IPS DF 6.9 (cell line): Measurements from ENCODE around the gene CNGA4.

Experiments
- DNase-seq: peaks from one replicate; pipeline ENCODE4 v3.0.0-alpha.2; 2013; ENCODE audit warnings: low read depth, low spot score
- H3K27ac ChIP-seq: one replicate; pipeline ENCODE4 v1.5.1; 2013; ENCODE audit warnings: low read length, control low read depth
- H3K27me3 ChIP-seq: 2 replicates; pipeline ENCODE4 v1.6.1; 2013; ENCODE audit warnings: mild to moderate bottlenecking, low read length; ENCODE audit not compliant: control insufficient read depth, insufficient read depth
- H3K36me3 ChIP-seq: 2 replicates; pipeline ENCODE4 v1.6.1; 2013; ENCODE audit warnings: low read length; ENCODE audit not compliant: control insufficient read depth, insufficient read depth
- H3K4me1 ChIP-seq: 2 replicates; pipeline ENCODE4 v1.6.1; 2013; ENCODE audit warnings: low read length; ENCODE audit not compliant: control insufficient read depth, insufficient read depth
- H3K4me3 ChIP-seq: 2 replicates; pipeline ENCODE4 v1.5.1; 2013; ENCODE audit warnings: mild to moderate bottlenecking, low read length
- H3K9me3 ChIP-seq: 2 replicates; pipeline ENCODE4 v1.6.1; 2013; ENCODE audit warnings: low read length, inconsistent platforms; ENCODE audit not compliant: control insufficient read depth, insufficient read depth
- WGBS: extraction: QIAGEN DNeasy Blood & Tissue Kit; methylation state at CpG from one replicate; pipeline ENCODE4 v1.1.7; 2013; ENCODE audit warnings: mixed read lengths, missing lambda C conversion rate; ENCODE audit not compliant: insufficient read length, insufficient coverage; 5-methylcytosine and 5-hydroxymethylcytosine counted together

Gene CNGA4

GRCh38 chr11:6204706-6205105 is 34.2 kb upstream of the CNGA4 start:
- no peak overlapping the region for H3K4me3 ChIP-seq
- no peaks in the 10 kb centered on the region for H3K27me3 ChIP-seq
- no peaks in the 10 kb centered on the region for H3K4me1 ChIP-seq
- WGBS, result no CpG with 5 or more reads among the region's 1 CpG
- DNase-seq, result no peak
- H3K9me3 ChIP-seq, result no peaks in the 10 kb centered on the region
- no peaks in the 10 kb centered on the region for H3K36me3 ChIP-seq
- no peak overlapping the region for H3K27ac ChIP-seq

- no peaks in the 10 kb centered on the region for H3K27me3 ChIP-seq
- no peaks in the 10 kb centered on the region for H3K4me1 ChIP-seq
- no peak for DNase-seq
- no peak within 1 kb of the TSS for H3K27ac ChIP-seq
- no peaks in the 10 kb centered on the region for H3K9me3 ChIP-seq
- no peak within 1 kb of the TSS for H3K4me3 ChIP-seq
- no CpG with 5 or more reads among the region's 1 CpG for WGBS
- H3K36me3 ChIP-seq, result peaks cover 5% of the 10 kb centered on the region; the same call in 1 of the 2 replicates
Observed at GRCh38 chr11:6205366-6205765, 33.5 kb upstream of the CNGA4 start, which contains the start of gene C11orf42. Gene C11orf42 (plus strand): TSS chr11:6205557. CDS start chr11:6205616, 59 bp downstream.

GRCh38 chr11:6206456-6207180 is 32.3 kb upstream of the CNGA4 start:
- no peaks in the 10 kb centered on the region for H3K4me1 ChIP-seq
- WGBS, result no CpG with 5 or more reads among the region's 3 CpGs
- H3K9me3 ChIP-seq, result no peaks in the 10 kb centered on the region
- no peak overlapping the region for H3K4me3 ChIP-seq
- DNase-seq, result no peak
- H3K27ac ChIP-seq, result no peak overlapping the region
- H3K36me3 ChIP-seq, result peaks cover 5% of the 10 kb centered on the region; the same call in 1 of the 2 replicates
- no peaks in the 10 kb centered on the region for H3K27me3 ChIP-seq

- WGBS, result no CpG with 5 or more reads among the region's 12 CpGs
- H3K27ac ChIP-seq, result no peak overlapping the region
- H3K36me3 ChIP-seq, result peaks cover 13% of the 10 kb centered on the region; the same call in 1 of the 2 replicates
- no peaks in the 10 kb centered on the region for H3K9me3 ChIP-seq
- H3K4me3 ChIP-seq, result no peak overlapping the region
- H3K27me3 ChIP-seq, result no peaks in the 10 kb centered on the region
- no peak for DNase-seq
- no peaks in the 10 kb centered on the region for H3K4me1 ChIP-seq
Observed at GRCh38 chr11:6209801-6210200, 29.1 kb upstream of the CNGA4 start.

GRCh38 chr11:6210274-6210955 is 28.5 kb upstream of the CNGA4 start:
- H3K36me3 ChIP-seq, result peaks cover 13% of the 10 kb centered on the region; the same call in 1 of the 2 replicates
- H3K4me3 ChIP-seq, result no peak overlapping the region
- no peak for DNase-seq
- no peaks in the 10 kb centered on the region for H3K27me3 ChIP-seq
- H3K27ac ChIP-seq, result no peak overlapping the region
- no peaks in the 10 kb centered on the region for H3K4me1 ChIP-seq
- no CpG with 5 or more reads among the region's 9 CpGs for WGBS
- no peaks in the 10 kb centered on the region for H3K9me3 ChIP-seq

GRCh38 chr11:6214530-6214929 is 24.4 kb upstream of the CNGA4 start:
- no peaks in the 10 kb centered on the region for H3K4me1 ChIP-seq
- H3K36me3 ChIP-seq, result peaks cover 21% of the 10 kb centered on the region
- DNase-seq, result no peak
- no CpG with 5 or more reads among the region's 10 CpGs for WGBS
- no peaks in the 10 kb centered on the region for H3K27me3 ChIP-seq
- H3K9me3 ChIP-seq, result no peaks in the 10 kb centered on the region
- H3K27ac ChIP-seq, result no peak overlapping the region
- no peak overlapping the region for H3K4me3 ChIP-seq

- Histone ChIP-seq H3K36me3 (peaks cover 16% of the 10 kb centered on the region), H3K27ac (no peak overlapping the region), H3K4me3 (no peak overlapping the region), H3K4me1 (no peaks in the 10 kb centered on the region), H3K27me3 (no peaks in the 10 kb centered on the region), H3K9me3 (no peaks in the 10 kb centered on the region)
- DNase-seq, result no peak
- WGBS, result no CpG with 5 or more reads among the region's 4 CpGs
Observed at GRCh38 chr11:6216501-6216900, 22.4 kb upstream of the CNGA4 start.

- H3K36me3 ChIP-seq, result peaks cover 19% of the 10 kb centered on the region
- no peaks in the 10 kb centered on the region for H3K9me3 ChIP-seq
- H3K27ac ChIP-seq, result no peak overlapping the region
- no peaks in the 10 kb centered on the region for H3K4me1 ChIP-seq
- no peak overlapping the region for H3K4me3 ChIP-seq
- no CpG with 5 or more reads among the region's 19 CpGs for WGBS
- no peak for DNase-seq
- no peaks in the 10 kb centered on the region for H3K27me3 ChIP-seq
Observed at GRCh38 chr11:6217722-6218121, 21.2 kb upstream of the CNGA4 start.

- DNase-seq, result no peak
- no peak overlapping the region for H3K4me3 ChIP-seq
- no peaks in the 10 kb centered on the region for H3K27me3 ChIP-seq
- no peak overlapping the region for H3K27ac ChIP-seq
- peaks cover 27% of the 10 kb centered on the region for H3K36me3 ChIP-seq
- no peaks in the 10 kb centered on the region for H3K4me1 ChIP-seq
- no peaks in the 10 kb centered on the region for H3K9me3 ChIP-seq
- WGBS, result no CpG with 5 or more reads among the region's 2 CpGs
Observed at GRCh38 chr11:6219359-6219758, 19.5 kb upstream of the CNGA4 start.

- peaks cover 15% of the 10 kb centered on the region for H3K36me3 ChIP-seq
- H3K27ac ChIP-seq, result no peak overlapping the region
- no peak overlapping the region for H3K4me3 ChIP-seq
- no peaks in the 10 kb centered on the region for H3K9me3 ChIP-seq
- DNase-seq, result no peak
- no peaks in the 10 kb centered on the region for H3K4me1 ChIP-seq
- WGBS, result no CpG with 5 or more reads among the region's 17 CpGs
- H3K27me3 ChIP-seq, result no peaks in the 10 kb centered on the region
Observed at GRCh38 chr11:6223854-6224253, 15.0 kb upstream of the CNGA4 start.
